Testis (tissue), 2 donors: ENCODE measurements around the gene TBC1D16.

Experiments
- CTCF ChIP-seq, 3 experiments: fragments of 450-650 bp in 2 of 3; fragments of 200-600 bp in 1 of 3; sonication (generic) in 1 of 3; IDR thresholded peaks; one replicate each; pipeline ENCODE4 v1.5.1; 2016 to 2019; ENCODE audit warnings: antibody characterized with exemption in 3 of 3, mild to moderate bottlenecking in 2 of 3, moderate library complexity in 1 of 3
- POLR2A ChIP-seq: fragments of 450-650 bp; IDR thresholded peaks from one replicate; pipeline ENCODE4 v1.6.1; 2017; ENCODE audit warnings: antibody characterized with exemption, mild to moderate bottlenecking, moderate library complexity

DNA sequence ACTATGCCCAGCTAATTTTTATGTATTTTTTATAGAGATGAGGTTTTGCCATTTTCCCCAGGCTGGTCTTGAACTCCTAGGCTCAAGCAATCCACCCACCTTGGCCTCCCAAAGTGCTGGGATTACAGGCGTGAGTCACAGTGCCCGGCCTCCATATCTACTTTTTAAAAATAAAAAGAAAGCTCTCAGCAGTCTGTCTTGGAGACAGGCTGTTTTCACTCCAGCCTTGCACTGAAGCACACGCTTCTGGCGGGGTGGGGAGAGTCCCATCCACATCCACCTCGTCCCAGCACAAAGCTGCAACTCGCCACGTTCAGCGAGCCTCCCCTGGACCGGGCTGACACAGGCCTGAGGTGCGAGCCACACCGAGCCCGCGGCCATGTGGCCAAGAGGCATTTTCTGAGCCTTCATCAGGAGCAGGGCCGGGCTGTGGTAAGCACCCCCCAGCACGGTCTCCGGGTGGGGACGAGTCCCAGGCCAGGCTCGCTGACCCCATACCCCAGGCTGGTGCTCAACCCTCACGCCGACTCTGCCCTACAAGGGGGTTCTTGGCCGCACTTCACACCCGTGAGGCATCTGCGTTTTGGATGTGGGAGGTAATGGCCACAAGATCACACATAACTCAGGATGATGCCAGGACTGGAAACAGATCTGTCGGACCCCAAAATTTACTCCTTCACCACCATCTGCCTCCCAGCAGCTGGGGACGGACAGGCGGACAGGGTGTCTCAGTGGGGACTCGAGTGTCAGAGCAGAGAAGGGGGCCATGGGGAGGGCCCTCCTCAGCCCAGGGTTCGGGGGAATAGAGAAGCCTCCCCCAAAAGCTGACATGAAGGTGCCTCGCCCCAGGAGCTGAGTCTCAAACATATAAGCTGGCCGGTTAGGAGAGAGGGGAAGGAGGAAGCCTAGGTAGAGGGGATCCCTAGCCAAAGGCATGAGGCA, 28.6 kb downstream of the TBC1D16 start:
- TF ChIP-seq CTCF (IDR thresholded peaks at IDR 0.05) (no peak), POLR2A (no peak)
